Tibial artery (tissue), 4 donors: ENCODE measurements around the gene MECP2.

Source experiments
- DNase-seq, 2 donors: peaks; one replicate each; pipeline ENCODE4 v3.0.0-alpha.2; 2019
- H3K27ac ChIP-seq, 2 donors: fragments of 200-600 bp; sonication (generic) in 1 of 2; 1 replicate in 1 of 2; 2 replicates in 1 of 2; pipeline ENCODE4 v1.5.1; 2018 to 2019; ENCODE audit warnings: mild to moderate bottlenecking in 1 of 2
- H3K27me3 ChIP-seq, 2 donors: fragments of 200-600 bp; sonication (generic) in 1 of 2; one replicate each; pipeline versions ENCODE4 v1.5.1 to v1.6.0; 2016 to 2019
- H3K36me3 ChIP-seq, 3 donors: fragments of 200-600 bp; sonication (generic) in 2 of 3; one replicate each; pipeline ENCODE4 v1.5.1; 2016 to 2019; ENCODE audit warnings: mild to moderate bottlenecking in 2 of 3
- H3K4me1 ChIP-seq, 4 donors: fragments of 200-600 bp; sonication (generic) in 2 of 4; 1 replicate in 3 of 4; 2 replicates in 1 of 4; pipeline ENCODE4 v1.5.1; 2016 to 2019
- H3K4me3 ChIP-seq, 2 donors: fragments of 200-600 bp; sonication (generic) in 1 of 2; 1 replicate in 1 of 2; 2 replicates in 1 of 2; pipeline ENCODE4 v1.5.1; 2018 to 2019; ENCODE audit warnings: mild to moderate bottlenecking in 2 of 2
- H3K9me3 ChIP-seq, 3 donors: fragments of 200-600 bp; sonication (generic) in 1 of 3; one replicate each; pipeline ENCODE4 v1.5.1; 2016 to 2019
- CTCF ChIP-seq, 2 experiments: fragments of 200-600 bp in 1 of 2; fragments of 450-650 bp in 1 of 2; IDR thresholded peaks; one replicate each; pipeline ENCODE4 v1.5.1; 2017 to 2019; ENCODE audit warnings: antibody characterized with exemption in 2 of 2, mild to moderate bottlenecking in 1 of 2, moderate library complexity in 1 of 2
- intact Hi-C: fragments of 100-400 bp; cut with DNase I; formaldehyde crosslinking; loops from one replicate; pipeline ENCODE4 v1.15.0; 2023; ENCODE audit warnings: low total_unique reads

The MECP2 gene

GRCh38 chrX:154028502-154029184 is 68.9 kb downstream of the MECP2 start:
- no peak for DNase-seq
- Histone ChIP-seq H3K36me3 (peaks cover 27 to 33% (median 31%) of the 10 kb centered on the region in 3 donors), H3K27me3 (no peaks in the 10 kb centered on the region)

GRCh38 chrX:154027986-154028385 is 69.5 kb downstream of the MECP2 start:
- H3K27me3 ChIP-seq = no peaks in the 10 kb centered on the region

More at GRCh38 chrX:154028502-154029184, 68.9 kb downstream of the MECP2 start:
- intact Hi-C loops = no loop called here
- no peak for TF ChIP-seq CTCF (IDR thresholded peaks at IDR 0.05)
- no peaks in the 10 kb centered on the region for H3K9me3 ChIP-seq
- no peak overlapping the region for H3K27ac ChIP-seq
- H3K4me1 ChIP-seq = peaks cover 0 to 19% (median 6%) of the 10 kb centered on the region in 4 donors
- no peak overlapping the region for H3K4me3 ChIP-seq

GRCh38 chrX:154027022-154027402 is 70.5 kb downstream of the MECP2 start:
- no peaks in the 10 kb centered on the region for H3K9me3 ChIP-seq
- no peak overlapping the region for H3K4me3 ChIP-seq
- DNase-seq = no peak
- no peaks in the 10 kb centered on the region for H3K27me3 ChIP-seq
- TF ChIP-seq CTCF (IDR thresholded peaks at IDR 0.05) = no peak
- peaks cover 0 to 16% (median 0%) of the 10 kb centered on the region in 4 donors for H3K4me1 ChIP-seq
- H3K36me3 ChIP-seq = peaks cover 24 to 30% (median 28%) of the 10 kb centered on the region in 3 donors
- intact Hi-C loops = no loop called here
- H3K27ac ChIP-seq = no peak overlapping the region

More at GRCh38 chrX:154027986-154028385, 69.5 kb downstream of the MECP2 start:
- no peak for TF ChIP-seq CTCF (IDR thresholded peaks at IDR 0.05)
- peaks cover 0 to 19% (median 4%) of the 10 kb centered on the region in 4 donors for H3K4me1 ChIP-seq
- no peak overlapping the region for H3K4me3 ChIP-seq
- no peaks in the 10 kb centered on the region for H3K9me3 ChIP-seq
- H3K27ac ChIP-seq = no peak overlapping the region
- peaks cover 27 to 33% (median 31%) of the 10 kb centered on the region in 3 donors for H3K36me3 ChIP-seq
- intact Hi-C loops = no loop called here
- no peak for DNase-seq

GRCh38 chrX:154026136-154027021 is 71.1 kb downstream of the MECP2 start:
- no peak overlapping the region for H3K27ac ChIP-seq
- no peaks in the 10 kb centered on the region for H3K9me3 ChIP-seq
- intact Hi-C loops = no loop called here
- H3K36me3 ChIP-seq = peaks cover 18 to 24% (median 22%) of the 10 kb centered on the region in 3 donors
- DNase-seq = no peak
- no peak for TF ChIP-seq CTCF (IDR thresholded peaks at IDR 0.05)
- H3K27me3 ChIP-seq = no peaks in the 10 kb centered on the region
- peaks cover 0 to 16% (median 0%) of the 10 kb centered on the region in 4 donors for H3K4me1 ChIP-seq
- no peak overlapping the region for H3K4me3 ChIP-seq

GRCh38 chrX:154025230-154025629 is 72.3 kb downstream of the MECP2 start:
- peaks cover 7 to 12% (median 11%) of the 10 kb centered on the region in 3 donors for H3K36me3 ChIP-seq
- no peak overlapping the region for H3K27ac ChIP-seq
- intact Hi-C loops = no loop called here
- no peak overlapping the region for H3K4me3 ChIP-seq
- TF ChIP-seq CTCF (IDR thresholded peaks at IDR 0.05) = no peak
- H3K27me3 ChIP-seq = no peaks in the 10 kb centered on the region
- H3K4me1 ChIP-seq = peaks cover 0 to 26% (median 0%) of the 10 kb centered on the region in 4 donors
- no peak for DNase-seq
- no peaks in the 10 kb centered on the region for H3K9me3 ChIP-seq
